ENCODE measurements around the gene CSMD2.

The CSMD2 gene

GRCh38 chr1:33548721-33549120 is 616.3 kb downstream of the CSMD2 start:
- H3K9ac ChIP-seq (ENCODE audit: low read length), result no peak overlapping the region
- no peaks in the 10 kb centered on the region for H3K9me2 ChIP-seq (replicated peaks; ENCODE audit: insufficient read depth, low read length)
- H3K79me2 ChIP-seq (ENCODE audit: insufficient read depth, low read length), result no peaks in the 10 kb centered on the region
- no peak overlapping the region for H3K4me2 ChIP-seq (ENCODE audit: low read depth, low read length, poor library complexity, severe bottlenecking)
- no peaks in the 10 kb centered on the region for H3K27me3 ChIP-seq (ENCODE audit: low read length)
- no peaks in the 10 kb centered on the region for H4K20me1 ChIP-seq (ENCODE audit: low read depth, low read length)
- no peak overlapping the region for H2AFZ ChIP-seq (ENCODE audit: low read depth, low read length, severe bottlenecking)
- no peaks in the 10 kb centered on the region for H3K9me3 ChIP-seq (ENCODE audit: insufficient read depth, low read length)
- no peak overlapping the region for H3K27ac ChIP-seq (ENCODE audit: low read depth, low read length)
- no peaks in the 10 kb centered on the region for H3K36me3 ChIP-seq (ENCODE audit: low read length)
- no peak for TF ChIP-seq EZH2phosphoT487 (conservative IDR thresholded peaks at IDR 0.05; ENCODE audit: low read length)
- no peak for TF ChIP-seq CTCF (IDR thresholded peaks at IDR 0.05; ENCODE audit: insufficient read depth, low read length, poor library complexity, severe bottlenecking)
- H3F3A ChIP-seq (ENCODE audit: insufficient read depth), result no peaks in the 10 kb centered on the region
- H3K4me3 ChIP-seq (ENCODE audit: insufficient read depth, low read length, poor library complexity, severe bottlenecking), result no peak overlapping the region

- Histone ChIP-seq H3K79me2 (ENCODE audit: insufficient read depth, low read length) (no peaks in the 10 kb centered on the region), H3K4me2 (ENCODE audit: low read depth, low read length, poor library complexity, severe bottlenecking) (no peak overlapping the region), H3K36me3 (ENCODE audit: low read length) (no peaks in the 10 kb centered on the region), H3K9me3 (ENCODE audit: insufficient read depth, low read length) (no peaks in the 10 kb centered on the region), H2AFZ (ENCODE audit: low read depth, low read length, severe bottlenecking) (no peak overlapping the region), H3K4me3 (ENCODE audit: insufficient read depth, low read length, poor library complexity, severe bottlenecking) (no peak overlapping the region), H3K9ac (ENCODE audit: low read length) (no peak overlapping the region), H3K9me2 (replicated peaks; ENCODE audit: insufficient read depth, low read length) (no peaks in the 10 kb centered on the region), H3F3A (ENCODE audit: insufficient read depth) (no peaks in the 10 kb centered on the region), H4K20me1 (ENCODE audit: low read depth, low read length) (no peaks in the 10 kb centered on the region), H3K27ac (ENCODE audit: low read depth, low read length) (no peak overlapping the region), H3K27me3 (ENCODE audit: low read length) (no peaks in the 10 kb centered on the region)
- TF ChIP-seq EZH2phosphoT487 (conservative IDR thresholded peaks at IDR 0.05; ENCODE audit: low read length), result no peak
- TF ChIP-seq CTCF (IDR thresholded peaks at IDR 0.05; ENCODE audit: insufficient read depth, low read length, poor library complexity, severe bottlenecking), result no peak
These were observed 616.7 kb downstream of the CSMD2 start for GRCh38 chr1:33548319-33548718.

GRCh38 chr1:33547576-33547975 is 617.5 kb downstream of the CSMD2 start:
- TF ChIP-seq EZH2phosphoT487 (conservative IDR thresholded peaks at IDR 0.05; ENCODE audit: low read length) (no peak), CTCF (IDR thresholded peaks at IDR 0.05; ENCODE audit: insufficient read depth, low read length, poor library complexity, severe bottlenecking) (no peak)
- H3K36me3 ChIP-seq (ENCODE audit: low read length), result no peaks in the 10 kb centered on the region
- H3K4me2 ChIP-seq (ENCODE audit: low read depth, low read length, poor library complexity, severe bottlenecking), result no peak overlapping the region
- H3K9ac ChIP-seq (ENCODE audit: low read length), result no peak overlapping the region
- no peaks in the 10 kb centered on the region for H3F3A ChIP-seq (ENCODE audit: insufficient read depth)
- no peak overlapping the region for H3K4me3 ChIP-seq (ENCODE audit: insufficient read depth, low read length, poor library complexity, severe bottlenecking)
- no peaks in the 10 kb centered on the region for H3K9me3 ChIP-seq (ENCODE audit: insufficient read depth, low read length)
- no peaks in the 10 kb centered on the region for H4K20me1 ChIP-seq (ENCODE audit: low read depth, low read length)
- no peaks in the 10 kb centered on the region for H3K9me2 ChIP-seq (replicated peaks; ENCODE audit: insufficient read depth, low read length)
- no peaks in the 10 kb centered on the region for H3K79me2 ChIP-seq (ENCODE audit: insufficient read depth, low read length)
- no peak overlapping the region for H3K27ac ChIP-seq (ENCODE audit: low read depth, low read length)
- no peak overlapping the region for H2AFZ ChIP-seq (ENCODE audit: low read depth, low read length, severe bottlenecking)
- H3K27me3 ChIP-seq (ENCODE audit: low read length), result no peaks in the 10 kb centered on the region
